Endothelial cell (in vitro differentiated cells): ENCODE results near the gene AGBL4. TPM values are rescaled to one million over a fixed set of nuclear protein-coding genes. Genes with fewer than 3 reads are reported as not detected.

Experiments used
- DNase-seq: peaks from one replicate; pipeline ENCODE4 v3.0.0; 2021; ENCODE audit warnings: low spot score
- H3K27ac Mint-ChIP-seq: one replicate; pipeline ENCODE4 v1.8.0; 2021; ENCODE audit warnings: mixed read lengths, inconsistent platforms; ENCODE audit not compliant: unreplicated experiment
- H3K27me3 Mint-ChIP-seq: one replicate; pipeline ENCODE4 v1.8.0; 2021; ENCODE audit warnings: mild to moderate bottlenecking, moderate library complexity, mixed read lengths, inconsistent platforms; ENCODE audit not compliant: unreplicated experiment
- H3K36me3 Mint-ChIP-seq: one replicate; pipeline ENCODE4 v1.8.0; 2021; ENCODE audit warnings: mild to moderate bottlenecking, low read depth, mixed read lengths, inconsistent platforms; ENCODE audit not compliant: unreplicated experiment
- H3K4me1 Mint-ChIP-seq: one replicate; pipeline ENCODE4 v1.8.0; 2021; ENCODE audit warnings: mild to moderate bottlenecking, mixed read lengths, inconsistent platforms; ENCODE audit not compliant: unreplicated experiment
- H3K4me3 Mint-ChIP-seq: one replicate; pipeline ENCODE4 v1.8.0; 2021; ENCODE audit warnings: mild to moderate bottlenecking, mixed read lengths, inconsistent platforms; ENCODE audit not compliant: unreplicated experiment
- H3K9me3 Mint-ChIP-seq: one replicate; pipeline ENCODE4 v1.8.0; 2021; ENCODE audit warnings: mixed read lengths, inconsistent platforms; ENCODE audit not compliant: unreplicated experiment
- CTCF ChIP-seq: fragments of 200-600 bp; sonication (generic); IDR thresholded peaks from one replicate; pipeline ENCODE4 v1.5.0; 2021; ENCODE audit warnings: antibody characterized with exemption; ENCODE audit not compliant: unreplicated experiment
- total RNA-seq: library from RNA; stranded (reverse); fragmentation: NEBNext Ultra II Directional; extraction: Animal tissue kit (Norgen Biotek cat#: 25700); gene quantifications from one replicate; pipeline ENCODE4 v1.2.1, GENCODE V29; 2021; ENCODE audit not compliant: unreplicated experiment

Gene AGBL4
- total RNA-seq, 1 donor from 2014 or later = 0.51 TPM

- no peak overlapping the region for H3K27ac Mint-ChIP-seq
- no peaks in the 10 kb centered on the region for H3K27me3 Mint-ChIP-seq
- no peak overlapping the region for H3K4me3 Mint-ChIP-seq
- no peak for DNase-seq
- no peaks in the 10 kb centered on the region for H3K9me3 Mint-ChIP-seq
- H3K36me3 Mint-ChIP-seq = no peaks in the 10 kb centered on the region
- no peaks in the 10 kb centered on the region for H3K4me1 Mint-ChIP-seq
- TF ChIP-seq CTCF = no peak
Observed at GRCh38 chr1:49389699-49390098, 634.1 kb downstream of the AGBL4 start.

GRCh38 chr1:49364676-49365075 lies 659.1 kb downstream of the AGBL4 start:
- Mint-ChIP-seq H3K4me1 (no peaks in the 10 kb centered on the region), H3K27me3 (peaks cover 2% of the 10 kb centered on the region), H3K36me3 (no peaks in the 10 kb centered on the region), H3K9me3 (no peaks in the 10 kb centered on the region), H3K4me3 (no peak overlapping the region), H3K27ac (no peak overlapping the region)
- TF ChIP-seq CTCF = no peak
- DNase-seq = no peak

- Mint-ChIP-seq H3K4me1 (no peaks in the 10 kb centered on the region), H3K27ac (no peak overlapping the region), H3K4me3 (no peak overlapping the region), H3K36me3 (no peaks in the 10 kb centered on the region), H3K27me3 (peaks cover 2% of the 10 kb centered on the region), H3K9me3 (no peaks in the 10 kb centered on the region)
- DNase-seq = no peak
- no peak for TF ChIP-seq CTCF
Observed at GRCh38 chr1:49363628-49364027, 660.1 kb downstream of the AGBL4 start.

- Mint-ChIP-seq H3K4me1 (no peaks in the 10 kb centered on the region), H3K9me3 (no peaks in the 10 kb centered on the region), H3K27ac (no peak overlapping the region), H3K36me3 (no peaks in the 10 kb centered on the region), H3K27me3 (no peaks in the 10 kb centered on the region), H3K4me3 (no peak overlapping the region)
- no peak for DNase-seq
- TF ChIP-seq CTCF = no peak
Observed at GRCh38 chr1:49358036-49358435, 665.7 kb downstream of the AGBL4 start.

- Mint-ChIP-seq H3K9me3 (no peaks in the 10 kb centered on the region), H3K27ac (no peak overlapping the region), H3K36me3 (no peaks in the 10 kb centered on the region), H3K4me1 (no peaks in the 10 kb centered on the region), H3K27me3 (no peaks in the 10 kb centered on the region), H3K4me3 (no peak overlapping the region)
- DNase-seq = no peak
- no peak for TF ChIP-seq CTCF
Observed at GRCh38 chr1:49356594-49356993, 667.2 kb downstream of the AGBL4 start.
